Measurements from ENCODE around the gene DSCAML1. TPM values are rescaled to one million over a fixed set of nuclear protein-coding genes. Genes with fewer than 3 reads are reported as not detected.

Gene DSCAML1
- total RNA-seq, 2 donors from 2014 or later = 0.21 to 0.92 TPM

DNA sequence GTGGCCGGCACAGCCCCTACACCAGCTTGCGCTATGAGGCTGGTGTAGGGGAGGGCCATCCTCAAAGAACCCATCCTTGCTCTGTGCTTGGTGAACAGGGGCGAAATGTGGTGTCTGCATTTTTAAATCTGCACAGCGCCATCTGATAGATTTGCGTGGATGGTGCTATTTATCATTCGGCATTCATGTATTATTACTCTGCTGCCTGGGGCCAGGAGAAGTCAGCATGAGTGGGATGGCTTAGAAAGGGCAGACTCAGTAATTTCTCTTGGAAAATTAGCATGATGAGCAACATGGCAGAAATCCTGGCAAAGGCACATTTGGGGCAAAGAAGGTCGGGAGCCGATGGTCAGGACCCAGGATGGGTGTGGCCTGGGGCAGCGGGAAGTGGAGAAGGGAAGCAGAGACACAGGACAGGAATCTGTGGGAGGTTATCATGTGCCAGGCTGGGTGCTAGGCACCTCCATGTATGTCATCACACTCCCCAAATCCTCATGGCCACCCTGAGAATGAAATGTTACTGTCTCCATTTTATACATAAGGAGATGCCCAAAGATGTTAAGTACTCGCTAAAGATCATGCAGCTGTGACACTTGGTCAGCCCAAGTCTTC lies 320.4 kb downstream of the DSCAML1 start:
- H3K9me3 ChIP-seq (ENCODE audit: control insufficient read depth, low read length, poor library complexity, severe bottlenecking) = no peaks in the 10 kb centered on the region
- peaks cover 45% of the 10 kb centered on the region for H3K27me3 Mint-ChIP-seq
- no peak overlapping the region for H3K4me3 Mint-ChIP-seq
- ATAC-seq (no peak), DNase-seq (no peak)
- H3K36me3 Mint-ChIP-seq (ENCODE audit: low read depth) = no peaks in the 10 kb centered on the region
- H3K27ac Mint-ChIP-seq = no peak overlapping the region
- H3K4me1 Mint-ChIP-seq = peaks cover 3% of the 10 kb centered on the region

DNA sequence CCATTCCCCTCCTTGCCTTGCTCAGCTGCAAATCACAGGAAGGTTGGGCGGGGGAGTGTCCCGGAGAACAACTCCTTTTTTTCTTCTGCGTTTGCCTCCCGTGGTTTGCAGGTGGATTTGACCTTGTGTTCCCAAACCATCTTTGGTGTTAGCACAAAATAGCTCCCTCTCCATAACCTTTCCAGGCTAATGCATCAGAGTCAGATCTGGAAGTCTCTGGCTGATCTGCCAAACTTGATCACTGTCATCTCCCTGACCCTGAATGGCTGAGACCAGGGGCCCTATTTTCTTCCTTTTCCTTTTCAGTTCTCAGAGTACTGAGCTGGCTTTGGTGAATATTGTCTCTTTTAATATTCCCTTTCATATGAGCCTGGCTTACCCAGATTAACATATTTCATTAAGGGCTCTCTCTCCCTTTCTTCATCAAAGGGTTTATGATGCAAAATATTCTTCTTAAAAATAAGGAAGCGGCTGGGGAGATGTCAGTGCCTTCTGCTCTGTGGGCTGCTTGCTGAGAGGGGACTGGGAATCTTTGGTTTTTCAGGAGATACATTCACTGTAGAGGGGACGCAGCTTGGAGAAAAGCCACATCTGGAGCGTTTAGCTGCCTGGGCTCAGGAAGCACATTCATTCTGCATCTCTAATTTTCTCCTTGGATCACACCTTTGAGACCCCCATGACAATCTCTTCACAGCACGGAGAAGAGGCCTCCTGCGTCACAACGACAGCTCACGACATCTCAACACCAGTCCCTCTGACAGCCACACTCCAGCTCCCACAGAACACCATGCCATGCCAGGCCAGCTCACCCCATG lies 321.1 kb downstream of the DSCAML1 start:
- H3K27me3 Mint-ChIP-seq = peaks cover 45% of the 10 kb centered on the region

DNA sequence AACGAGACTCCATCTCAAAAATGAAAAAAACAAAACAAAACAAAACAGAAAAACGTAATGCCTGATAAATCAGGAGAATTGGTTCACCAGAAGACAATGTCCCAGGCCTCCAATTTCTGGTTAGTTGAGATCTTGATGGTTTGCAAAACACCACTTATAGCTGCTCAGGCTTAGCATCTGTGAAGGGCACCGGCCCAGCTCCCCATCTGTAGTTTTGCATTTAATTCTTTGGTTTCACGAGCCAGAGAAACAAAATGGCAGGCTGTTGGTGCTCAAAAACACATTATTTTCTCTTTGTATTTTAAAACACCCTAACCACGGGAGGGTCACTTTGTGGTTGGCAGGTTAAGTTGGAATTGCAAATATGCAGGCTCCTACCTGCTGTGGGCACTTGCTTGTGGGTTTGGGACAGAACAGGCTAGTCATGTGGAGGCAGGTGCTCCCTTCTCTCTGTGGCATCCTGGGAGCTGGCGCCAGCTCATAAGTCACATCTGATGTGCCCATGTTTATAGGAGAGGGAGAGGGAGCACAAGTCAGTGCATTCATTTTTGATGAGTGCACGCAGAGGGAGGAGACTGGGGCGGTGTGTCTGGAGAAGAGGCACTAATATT lies 323.4 kb downstream of the DSCAML1 start:
- peaks cover 42% of the 10 kb centered on the region for H3K27me3 Mint-ChIP-seq
- no peak overlapping the region for H3K4me3 Mint-ChIP-seq
- H3K9me3 ChIP-seq (ENCODE audit: control insufficient read depth, low read length, poor library complexity, severe bottlenecking) = no peaks in the 10 kb centered on the region
- H3K4me1 Mint-ChIP-seq = peaks cover 5% of the 10 kb centered on the region
- no peak for ATAC-seq
- H3K36me3 Mint-ChIP-seq (ENCODE audit: low read depth) = no peaks in the 10 kb centered on the region
- no peak for DNase-seq
- H3K27ac Mint-ChIP-seq = no peak overlapping the region

More for the DNA sequence above, 321.1 kb downstream of the DSCAML1 start:
- ATAC-seq (no peak), DNase-seq (no peak)
- peaks cover 3% of the 10 kb centered on the region for H3K4me1 Mint-ChIP-seq
- no peak overlapping the region for H3K4me3 Mint-ChIP-seq
- H3K9me3 ChIP-seq (ENCODE audit: control insufficient read depth, low read length, poor library complexity, severe bottlenecking) = no peaks in the 10 kb centered on the region
- no peaks in the 10 kb centered on the region for H3K36me3 Mint-ChIP-seq (ENCODE audit: low read depth)
- H3K27ac Mint-ChIP-seq = no peak overlapping the region

DNA sequence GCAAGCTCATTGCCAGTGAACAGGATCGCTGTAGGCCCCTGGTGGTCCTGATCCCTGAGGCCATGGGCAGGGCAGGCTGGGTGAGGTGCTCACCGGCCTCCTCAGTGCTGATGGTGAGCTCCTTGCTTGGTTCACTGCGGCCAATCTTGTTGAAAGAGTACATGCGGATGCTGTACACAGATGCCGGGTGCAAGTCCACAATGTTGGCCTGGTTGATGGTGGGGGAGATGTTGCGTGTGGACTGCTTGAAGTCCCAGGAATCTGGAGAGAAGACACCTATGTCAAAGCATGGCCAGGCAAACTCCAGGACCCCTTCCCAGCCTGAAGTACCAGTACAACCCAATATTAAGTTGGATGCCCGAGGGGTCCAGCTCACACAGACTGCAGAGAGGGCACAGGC lies 325.2 kb downstream of the DSCAML1 start:
- H3K36me3 Mint-ChIP-seq (ENCODE audit: low read depth) = no peaks in the 10 kb centered on the region
- no peak overlapping the region for H3K27ac Mint-ChIP-seq
- ATAC-seq (no peak), DNase-seq (no peak)
- peaks cover 5% of the 10 kb centered on the region for H3K4me1 Mint-ChIP-seq
- no peak overlapping the region for H3K4me3 Mint-ChIP-seq
- no peaks in the 10 kb centered on the region for H3K9me3 ChIP-seq (ENCODE audit: control insufficient read depth, low read length, poor library complexity, severe bottlenecking)
- H3K27me3 Mint-ChIP-seq = peaks cover 40% of the 10 kb centered on the region

DNA sequence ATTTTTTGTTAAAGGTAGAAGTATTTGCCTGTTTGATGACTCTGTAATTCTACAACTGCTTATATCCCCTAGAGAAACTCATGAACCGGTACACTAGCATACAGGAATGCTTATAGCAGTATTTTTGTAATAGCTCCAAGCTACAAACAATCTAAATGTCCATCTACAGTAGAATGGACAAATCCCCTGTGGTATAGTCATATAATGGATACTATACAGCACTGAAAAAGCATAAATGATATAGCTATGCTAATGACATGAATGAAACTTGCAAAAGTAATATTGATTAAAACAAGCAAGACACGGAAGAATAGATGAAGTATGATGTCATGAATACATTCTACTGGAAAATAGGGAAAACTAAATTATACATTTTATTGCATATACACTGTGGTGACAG lies 326.4 kb downstream of the DSCAML1 start:
- Mint-ChIP-seq H3K4me3 (no peak overlapping the region), H3K27me3 (peaks cover 31% of the 10 kb centered on the region), H3K36me3 (ENCODE audit: low read depth) (no peaks in the 10 kb centered on the region), H3K4me1 (peaks cover 5% of the 10 kb centered on the region), H3K27ac (no peak overlapping the region)
- ATAC-seq (no peak), DNase-seq (no peak)
- H3K9me3 ChIP-seq (ENCODE audit: control insufficient read depth, low read length, poor library complexity, severe bottlenecking) = no peaks in the 10 kb centered on the region

DNA sequence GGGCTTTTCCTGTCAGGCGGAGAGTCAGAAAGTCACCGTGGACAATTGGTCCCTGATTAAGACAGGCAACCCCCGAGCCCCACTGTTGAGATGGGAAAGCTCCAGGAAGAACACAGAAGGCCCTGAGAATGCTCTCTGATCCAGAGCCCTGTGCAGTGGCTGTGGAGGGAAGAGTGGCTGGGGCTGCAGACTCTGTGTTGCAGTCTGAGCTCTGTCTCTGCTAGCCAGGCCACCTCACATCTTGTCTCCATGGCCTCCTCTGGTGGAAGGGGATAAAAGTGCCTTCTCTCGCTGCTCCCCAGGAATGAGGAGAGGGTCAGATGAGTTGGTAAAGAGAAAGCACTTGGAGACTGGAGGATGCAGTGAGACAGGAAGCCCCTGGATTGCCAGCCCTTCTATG lies 328.1 kb downstream of the DSCAML1 start:
- no peak for ATAC-seq
- no peaks in the 10 kb centered on the region for H3K9me3 ChIP-seq (ENCODE audit: control insufficient read depth, low read length, poor library complexity, severe bottlenecking)
- Mint-ChIP-seq H3K4me1 (peaks cover 7% of the 10 kb centered on the region), H3K27ac (no peak overlapping the region), H3K36me3 (ENCODE audit: low read depth) (no peaks in the 10 kb centered on the region), H3K27me3 (peaks cover 22% of the 10 kb centered on the region), H3K4me3 (no peak overlapping the region)
- no peak for DNase-seq

DNA sequence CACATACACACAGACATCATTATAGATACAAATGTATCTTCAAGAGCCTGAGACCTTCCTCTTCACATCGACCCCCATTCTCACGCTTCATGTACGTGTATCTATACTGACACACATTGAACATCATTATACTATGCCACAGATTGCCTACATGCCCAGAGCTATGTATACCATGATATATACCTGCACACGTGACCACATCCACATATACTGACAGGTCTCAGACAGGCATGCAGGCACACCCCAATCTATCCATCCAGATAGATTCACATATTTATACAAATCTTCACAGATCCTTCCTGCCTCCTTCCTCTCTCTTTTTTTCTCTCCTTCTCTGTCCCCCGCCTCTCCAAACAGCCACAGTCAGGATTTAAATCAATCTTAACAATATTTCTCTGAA lies 329.2 kb downstream of the DSCAML1 start:
- no peak overlapping the region for H3K27ac Mint-ChIP-seq

DNA sequence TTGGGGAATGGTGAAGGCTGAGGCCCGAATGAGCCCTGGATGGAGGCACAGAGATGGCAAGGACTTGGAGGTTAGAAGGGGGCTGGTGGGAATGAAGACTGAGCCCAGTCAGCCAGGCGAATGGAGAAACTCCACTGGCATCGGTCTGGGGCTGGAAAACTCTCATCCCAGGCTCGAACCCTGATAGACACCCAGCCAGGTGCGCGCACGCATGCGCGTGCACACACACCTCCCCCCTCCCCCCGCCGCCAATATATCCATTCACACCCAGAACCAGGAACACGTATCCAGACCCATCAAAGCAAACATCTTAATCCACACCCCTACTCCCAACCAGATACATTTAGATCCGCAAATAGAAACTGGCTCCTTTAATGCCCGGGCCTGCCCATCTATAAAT lies 330.1 kb downstream of the DSCAML1 start:
- Mint-ChIP-seq H3K27me3 (peaks cover 28% of the 10 kb centered on the region), H3K4me3 (no peak overlapping the region), H3K4me1 (peaks cover 7% of the 10 kb centered on the region), H3K36me3 (ENCODE audit: low read depth) (no peaks in the 10 kb centered on the region), H3K27ac (no peak overlapping the region)
- no peaks in the 10 kb centered on the region for H3K9me3 ChIP-seq (ENCODE audit: control insufficient read depth, low read length, poor library complexity, severe bottlenecking)
- DNase-seq (no peak), ATAC-seq (no peak)

More for the DNA sequence above, 329.2 kb downstream of the DSCAML1 start:
- Mint-ChIP-seq H3K4me1 (peaks cover 7% of the 10 kb centered on the region), H3K27me3 (peaks cover 28% of the 10 kb centered on the region), H3K36me3 (ENCODE audit: low read depth) (no peaks in the 10 kb centered on the region), H3K4me3 (no peak overlapping the region)
- no peak for DNase-seq
- ATAC-seq = no peak
- no peaks in the 10 kb centered on the region for H3K9me3 ChIP-seq (ENCODE audit: control insufficient read depth, low read length, poor library complexity, severe bottlenecking)

DNA sequence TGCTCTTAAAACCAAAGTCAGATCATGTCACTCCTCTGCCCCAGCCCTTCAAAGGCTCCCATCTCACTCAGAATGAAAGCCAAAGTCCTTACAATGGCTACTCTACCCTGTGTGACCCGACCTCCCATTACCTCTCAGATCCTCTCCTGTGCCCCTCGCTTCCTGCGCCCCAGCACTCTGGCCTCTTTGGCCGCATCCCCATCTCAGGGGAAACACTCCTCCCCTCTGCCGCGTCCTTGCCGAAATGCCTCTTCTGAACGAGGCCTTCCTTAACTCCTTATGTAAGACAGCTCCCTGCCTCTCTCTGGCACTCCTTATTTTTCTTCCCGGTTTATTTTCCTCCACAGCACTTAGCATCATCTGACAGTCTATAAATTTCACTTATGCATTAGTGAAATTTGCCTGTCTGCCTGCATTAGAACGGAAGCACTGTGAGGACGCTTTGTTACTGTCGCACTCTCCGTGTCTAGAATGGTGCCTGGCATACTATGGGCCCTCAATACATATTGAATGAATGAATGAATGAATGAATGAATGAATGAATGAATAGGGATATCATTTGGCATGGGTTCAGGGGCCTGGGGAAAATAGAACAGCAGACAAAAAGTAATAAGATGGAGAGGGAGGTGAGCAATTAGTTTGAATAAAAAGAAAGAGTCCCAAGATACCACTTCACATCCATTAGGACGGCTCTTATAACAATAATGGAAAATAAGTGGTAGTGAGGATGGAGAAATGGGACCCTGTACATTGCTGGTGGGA lies 331.6 kb downstream of the DSCAML1 start:
- no peak for ATAC-seq
- H3K27ac Mint-ChIP-seq = no peak overlapping the region

DNA sequence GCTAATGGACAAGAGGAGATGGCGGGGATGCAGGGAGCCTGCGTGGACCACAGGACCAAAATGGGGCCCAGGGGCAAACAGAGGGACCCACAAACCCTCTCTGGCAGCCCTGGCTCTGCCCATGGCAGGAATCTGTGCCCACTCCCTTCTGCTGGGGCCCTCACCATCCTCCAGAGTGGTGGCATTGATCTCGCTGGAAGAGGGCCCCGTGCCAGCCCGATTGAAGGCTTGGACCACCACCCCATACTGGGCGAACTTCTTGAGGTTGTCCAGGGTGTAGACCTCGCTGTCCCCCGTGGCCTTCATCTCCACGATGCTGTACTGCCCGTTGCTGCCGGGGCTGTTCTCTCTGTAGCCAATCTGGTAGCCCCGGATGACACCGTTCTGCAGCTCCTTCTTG lies 332.2 kb downstream of the DSCAML1 start:
- Mint-ChIP-seq H3K4me3 (no peak overlapping the region), H3K4me1 (peaks cover 9% of the 10 kb centered on the region), H3K36me3 (ENCODE audit: low read depth) (no peaks in the 10 kb centered on the region), H3K27ac (no peak overlapping the region), H3K27me3 (peaks cover 46% of the 10 kb centered on the region)
- DNase-seq = no peak
- ATAC-seq = no peak
- H3K9me3 ChIP-seq (ENCODE audit: control insufficient read depth, low read length, poor library complexity, severe bottlenecking) = no peaks in the 10 kb centered on the region

More for the DNA sequence above, 331.6 kb downstream of the DSCAML1 start:
- Mint-ChIP-seq H3K27me3 (peaks cover 40% of the 10 kb centered on the region), H3K4me3 (no peak overlapping the region), H3K4me1 (peaks cover 9% of the 10 kb centered on the region), H3K36me3 (ENCODE audit: low read depth) (no peaks in the 10 kb centered on the region)
- no peak for DNase-seq
- H3K9me3 ChIP-seq (ENCODE audit: control insufficient read depth, low read length, poor library complexity, severe bottlenecking) = no peaks in the 10 kb centered on the region

DNA sequence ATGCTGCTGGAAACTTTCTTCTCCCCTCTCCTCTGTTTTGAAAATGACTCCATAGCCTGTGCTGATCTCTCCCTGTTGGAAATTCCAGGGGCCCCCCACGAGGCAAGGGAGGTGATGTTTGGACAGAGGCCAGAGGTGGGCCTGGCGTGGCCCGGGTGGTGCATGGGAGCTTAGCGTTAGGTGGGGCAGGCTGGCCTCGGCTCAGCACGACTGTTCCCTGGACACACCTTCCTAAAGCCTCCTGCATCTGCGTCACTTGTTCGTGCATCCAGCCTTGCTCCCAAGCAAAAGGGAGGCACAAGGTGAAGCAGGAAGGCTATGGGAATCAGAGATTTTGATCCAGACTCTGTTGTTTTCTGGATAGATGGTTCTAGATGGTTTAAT lies 334.2 kb downstream of the DSCAML1 start:
- no peaks in the 10 kb centered on the region for H3K9me3 ChIP-seq (ENCODE audit: control insufficient read depth, low read length, poor library complexity, severe bottlenecking)
- DNase-seq = no peak
- peaks cover 7% of the 10 kb centered on the region for H3K4me1 Mint-ChIP-seq
- no peak overlapping the region for H3K27ac Mint-ChIP-seq
- H3K27me3 Mint-ChIP-seq = peaks cover 47% of the 10 kb centered on the region
- no peak for ATAC-seq
- H3K36me3 Mint-ChIP-seq (ENCODE audit: low read depth) = no peaks in the 10 kb centered on the region
- H3K4me3 Mint-ChIP-seq = no peak overlapping the region

DNA sequence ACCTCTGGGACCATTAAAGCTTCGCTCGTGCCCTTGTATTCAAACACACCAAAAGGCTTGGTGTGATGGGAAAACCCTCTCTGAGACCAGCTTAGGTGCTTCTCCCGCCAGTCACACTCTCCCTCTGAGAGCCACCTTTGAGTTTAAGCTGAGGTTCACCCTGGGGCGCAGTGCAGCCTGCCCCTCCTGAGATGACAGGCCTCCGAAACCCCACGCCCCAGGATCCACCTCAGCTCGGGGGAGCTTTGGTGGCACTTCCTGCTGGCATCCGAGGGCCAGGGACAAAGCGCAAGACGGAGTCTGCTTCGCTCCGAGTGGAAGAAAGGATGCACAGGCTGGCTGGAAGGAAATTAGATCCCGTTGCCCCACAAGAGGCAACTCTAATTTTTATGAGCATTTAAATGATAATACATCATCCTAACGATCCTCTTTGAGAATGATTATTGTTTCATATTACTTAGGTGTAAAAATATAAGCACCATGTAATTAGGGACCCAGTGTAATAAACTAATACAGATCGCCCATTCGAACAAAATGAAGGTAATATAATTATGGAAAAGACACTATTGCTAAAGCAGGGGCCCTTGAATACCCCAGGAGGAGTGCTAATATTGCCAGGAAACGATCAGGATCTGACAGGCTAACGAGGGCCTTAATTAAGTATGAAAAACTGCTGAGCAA lies 334.7 kb downstream of the DSCAML1 start:
- no peaks in the 10 kb centered on the region for H3K9me3 ChIP-seq (ENCODE audit: control insufficient read depth, low read length, poor library complexity, severe bottlenecking)
- peaks cover 4% of the 10 kb centered on the region for H3K4me1 Mint-ChIP-seq
- ATAC-seq (no peak), DNase-seq (no peak)
- no peaks in the 10 kb centered on the region for H3K36me3 Mint-ChIP-seq (ENCODE audit: low read depth)
- H3K27ac Mint-ChIP-seq = no peak overlapping the region
- no peak overlapping the region for H3K4me3 Mint-ChIP-seq
- H3K27me3 Mint-ChIP-seq = peaks cover 43% of the 10 kb centered on the region

Data from T-helper 17 cell (primary cell).